Tibial nerve (tissue), 4 donors: ENCODE measurements around the gene ATP13A2. TPM values are rescaled to one million over a fixed set of nuclear protein-coding genes. Genes with fewer than 3 reads are reported as not detected.
"Not testable (repeated sequence)": the region's sequence is repeated elsewhere in the genome, so short reads cannot be mapped to it uniquely, and the experiment has no call there.

Source experiments
- DNase-seq, 2 donors: peaks; one replicate each; pipeline ENCODE4 v3.0.0-alpha.2; 2019; ENCODE audit warnings: low spot score in 2 of 2
- H3K27ac ChIP-seq, 4 donors: fragments of 200-600 bp; sonication (generic) in 3 of 4; one replicate each; pipeline ENCODE4 v1.5.1; 2017 to 2019; ENCODE audit warnings: mild to moderate bottlenecking in 1 of 4
- H3K27me3 ChIP-seq, 2 donors: fragments of 200-600 bp; sonication (generic) in 1 of 2; one replicate each; pipeline versions ENCODE4 v1.5.1 to v1.6.0; 2017 to 2019
- H3K36me3 ChIP-seq, 3 donors: fragments of 200-600 bp; sonication (generic); one replicate each; pipeline ENCODE4 v1.5.1; 2018 to 2019
- H3K4me1 ChIP-seq, 4 donors: fragments of 200-600 bp; sonication (generic) in 3 of 4; one replicate each; pipeline ENCODE4 v1.5.1; 2017 to 2019
- H3K4me3 ChIP-seq, 4 donors: fragments of 200-600 bp; sonication (generic) in 3 of 4; one replicate each; pipeline ENCODE4 v1.5.1; 2017 to 2019; ENCODE audit warnings: mild to moderate bottlenecking in 1 of 4, moderate library complexity in 1 of 4
- H3K9me3 ChIP-seq, 4 donors: fragments of 200-600 bp; sonication (generic) in 3 of 4; one replicate each; pipeline ENCODE4 v1.5.1; 2017 to 2019
- CTCF ChIP-seq, 5 experiments: fragments of 200-600 bp in 3 of 5; fragments of 450-650 bp in 2 of 5; sonication (generic) in 3 of 5; IDR thresholded peaks; one replicate each; pipeline ENCODE4 v1.5.1; 2016 to 2019; ENCODE audit warnings: antibody characterized with exemption in 5 of 5, mild to moderate bottlenecking in 3 of 5, moderate library complexity in 2 of 5
- EP300 ChIP-seq, 2 donors: sonication (generic); formaldehyde crosslinking; IDR thresholded peaks; one replicate each; pipeline ENCODE4 v1.6.1; 2017; ENCODE audit warnings: antibody characterized with exemption in 2 of 2, mild to moderate bottlenecking in 1 of 2
- POLR2A ChIP-seq, 2 donors: fragments of 450-650 bp; IDR thresholded peaks; one replicate each; pipeline ENCODE4 v1.6.1; 2017; ENCODE audit warnings: antibody characterized with exemption in 2 of 2, mild to moderate bottlenecking in 2 of 2, moderate library complexity in 2 of 2
- WGBS, 2 donors: methylation state at CpG; one replicate each; pipeline ENCODE4 v1.1.5; 2018; 5-methylcytosine and 5-hydroxymethylcytosine counted together
- total RNA-seq, 4 donors: library from RNA; depleted of rRNA; stranded (reverse); fragments of >200 nt; gene quantifications; one replicate each; pipeline ENCODE4 v1.1.0, GENCODE V29; 2016

Gene ATP13A2
- total RNA-seq, 4 donors from 2014 or later, result 29.7 to 64.2 (median 42.1) TPM

GRCh38 chr1:16958475-16958874 is 53.3 kb downstream of the ATP13A2 start:
- Histone ChIP-seq H3K36me3 (peaks cover 0 to 59% (median 0%) of the 10 kb centered on the region in 3 donors), H3K27me3 (no peaks in the 10 kb centered on the region), H3K4me1 (peaks cover 0 to 19% (median 11%) of the 10 kb centered on the region in 4 donors), H3K4me3 (no peak overlapping the region), H3K27ac (no peak overlapping the region), H3K9me3 (no peaks in the 10 kb centered on the region)
- TF ChIP-seq EP300 (IDR thresholded peaks at IDR 0.05) (no peak), POLR2A (IDR thresholded peaks at IDR 0.05) (no peak), CTCF (IDR thresholded peaks at IDR 0.05) (no peak)
- 90 to 96% methylated on average over 12 of the region's 12 CpGs for WGBS, 2 donors
- no peak for DNase-seq

GRCh38 chr1:16957731-16958130 is 54.0 kb downstream of the ATP13A2 start:
- no peak overlapping the region for H3K4me3 ChIP-seq
- H3K9me3 ChIP-seq, result no peaks in the 10 kb centered on the region
- DNase-seq, result no peak
- H3K36me3 ChIP-seq, result peaks cover 0 to 55% (median 0%) of the 10 kb centered on the region in 3 donors
- no peak overlapping the region for H3K27ac ChIP-seq
- TF ChIP-seq POLR2A (IDR thresholded peaks at IDR 0.05) (no peak), CTCF (IDR thresholded peaks at IDR 0.05) (no peak), EP300 (IDR thresholded peaks at IDR 0.05) (no peak)
- H3K4me1 ChIP-seq, result peaks cover 0 to 19% (median 11%) of the 10 kb centered on the region in 4 donors
- no peaks in the 10 kb centered on the region for H3K27me3 ChIP-seq
- WGBS, 2 donors, result 83 to 90% methylated on average over 8 of the region's 8 CpGs

DNA sequence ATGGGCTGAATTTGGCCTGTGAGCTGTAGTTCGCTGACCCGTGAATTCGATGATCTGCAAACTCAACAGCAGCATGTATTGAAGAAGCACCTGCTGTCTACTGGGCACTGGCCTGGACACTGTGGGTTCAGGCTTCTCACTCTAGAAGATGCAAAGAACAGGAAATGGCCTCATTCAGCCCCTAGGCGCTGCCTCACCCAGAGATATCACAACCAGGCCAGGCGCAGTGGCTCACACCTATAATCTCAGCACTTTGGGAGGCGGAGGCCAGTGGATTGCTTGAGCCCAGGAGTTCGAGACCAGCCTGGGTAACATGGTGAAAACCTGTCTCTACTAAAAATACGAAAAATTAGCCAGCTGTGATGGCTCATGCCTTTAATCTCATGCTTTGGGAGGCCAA is 55.0 kb downstream of the ATP13A2 start:
- no peak overlapping the region for H3K27ac ChIP-seq
- no peaks in the 10 kb centered on the region for H3K9me3 ChIP-seq
- DNase-seq, result no peak
- TF ChIP-seq CTCF (IDR thresholded peaks at IDR 0.05), result no peak
- no peak overlapping the region for H3K4me3 ChIP-seq
- peaks cover 0 to 20% (median 11%) of the 10 kb centered on the region in 4 donors for H3K4me1 ChIP-seq
- H3K36me3 ChIP-seq, result peaks cover 0 to 55% (median 0%) of the 10 kb centered on the region in 3 donors
- 88 to 92% methylated on average over 8 of the region's 8 CpGs for WGBS, 2 donors
- no peaks in the 10 kb centered on the region for H3K27me3 ChIP-seq

GRCh38 chr1:16955186-16955585 is 56.5 kb downstream of the ATP13A2 start:
- DNase-seq, result no peak
- Histone ChIP-seq H3K27ac (no peak overlapping the region), H3K4me1 (peaks cover 0 to 7% (median under 1%) of the 10 kb centered on the region in 4 donors), H3K27me3 (no peaks in the 10 kb centered on the region), H3K9me3 (no peaks in the 10 kb centered on the region), H3K36me3 (peaks cover 0 to 55% (median 0%) of the 10 kb centered on the region in 3 donors), H3K4me3 (no peak overlapping the region)
- WGBS, 2 donors, result 93 to 95% methylated on average over 24 of the region's 25 CpGs
- no peak for TF ChIP-seq POLR2A (IDR thresholded peaks at IDR 0.05)
- TF ChIP-seq CTCF (IDR thresholded peaks at IDR 0.05), result no peak
- TF ChIP-seq EP300 (IDR thresholded peaks at IDR 0.05), result no peak

DNA sequence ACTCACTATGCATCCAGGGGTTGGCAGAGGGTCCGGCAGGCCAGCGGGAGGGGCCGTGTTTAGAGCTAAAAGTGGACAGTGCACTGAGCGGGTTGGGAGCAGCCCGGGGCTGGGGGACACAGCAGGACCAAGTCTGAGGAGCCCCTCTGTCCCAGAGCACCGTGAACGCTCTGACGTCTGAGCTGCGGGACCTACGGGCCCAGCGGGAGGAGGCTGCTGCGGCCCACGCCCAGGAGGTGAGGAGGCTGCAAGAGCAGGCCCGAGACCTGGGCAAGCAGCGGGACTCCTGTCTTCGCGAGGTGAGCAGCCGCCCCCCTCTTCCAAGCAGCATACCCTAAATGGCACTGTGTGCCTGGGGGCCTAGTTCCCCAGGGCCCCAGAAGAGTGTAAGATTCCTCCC is 57.1 kb downstream of the ATP13A2 start:
- WGBS, 2 donors, result 90 to 97% methylated on average over 5 to 12 of the region's 18 CpGs
- H3K9me3 ChIP-seq, result no peaks in the 10 kb centered on the region
- DNase-seq, result no peak
- no peak overlapping the region for H3K27ac ChIP-seq
- no peak for TF ChIP-seq CTCF (IDR thresholded peaks at IDR 0.05)
- TF ChIP-seq EP300 (IDR thresholded peaks at IDR 0.05), result no peak
- no peak for TF ChIP-seq POLR2A (IDR thresholded peaks at IDR 0.05)
- no peaks in the 10 kb centered on the region for H3K27me3 ChIP-seq
- H3K4me3 ChIP-seq, result no peak overlapping the region
- peaks cover 0 to 3% (median 0%) of the 10 kb centered on the region in 4 donors for H3K4me1 ChIP-seq
- H3K36me3 ChIP-seq, result peaks cover 0 to 55% (median 0%) of the 10 kb centered on the region in 3 donors

DNA sequence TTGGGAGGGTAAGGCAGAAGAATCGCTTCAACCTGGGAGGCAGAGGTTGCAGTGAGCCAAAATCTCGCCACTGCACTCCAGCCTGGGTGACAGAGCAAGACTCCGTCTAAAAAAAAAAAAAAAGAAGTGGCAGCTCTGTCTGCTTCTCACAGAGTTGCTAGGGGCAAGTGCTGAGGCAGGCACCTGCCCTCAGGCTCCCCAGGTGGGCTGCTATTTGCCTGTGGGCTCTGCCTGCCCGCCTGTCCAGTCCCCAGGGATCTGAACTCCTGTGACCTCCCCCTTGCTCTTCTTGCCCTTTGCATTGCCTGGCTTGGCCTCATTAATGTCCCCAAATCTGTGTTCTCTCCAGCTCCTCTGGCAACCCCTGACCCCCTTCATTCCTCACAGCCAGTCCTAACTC is 59.4 kb downstream of the ATP13A2 start:
- not testable (repeated sequence) for H3K9me3 ChIP-seq, H3K4me1 ChIP-seq, DNase-seq, H3K4me3 ChIP-seq, H3K27ac ChIP-seq, H3K27me3 ChIP-seq
- 90 to 92% methylated on average over 4 of the region's 4 CpGs for WGBS, 2 donors
- peaks cover 0 to 50% (median 0%) of the 10 kb centered on the region in 3 donors for H3K36me3 ChIP-seq

GRCh38 chr1:16949026-16949425 is 62.7 kb downstream of the ATP13A2 start:
- H3K4me3 ChIP-seq, H3K27ac ChIP-seq, H3K9me3 ChIP-seq, DNase-seq, H3K4me1 ChIP-seq, H3K27me3 ChIP-seq: not testable (repeated sequence)
- H3K36me3 ChIP-seq, result peaks cover 0 to 49% (median 0%) of the 10 kb centered on the region in 3 donors
- 39 to 55% methylated on average over 7 of the region's 7 CpGs for WGBS, 2 donors

DNA sequence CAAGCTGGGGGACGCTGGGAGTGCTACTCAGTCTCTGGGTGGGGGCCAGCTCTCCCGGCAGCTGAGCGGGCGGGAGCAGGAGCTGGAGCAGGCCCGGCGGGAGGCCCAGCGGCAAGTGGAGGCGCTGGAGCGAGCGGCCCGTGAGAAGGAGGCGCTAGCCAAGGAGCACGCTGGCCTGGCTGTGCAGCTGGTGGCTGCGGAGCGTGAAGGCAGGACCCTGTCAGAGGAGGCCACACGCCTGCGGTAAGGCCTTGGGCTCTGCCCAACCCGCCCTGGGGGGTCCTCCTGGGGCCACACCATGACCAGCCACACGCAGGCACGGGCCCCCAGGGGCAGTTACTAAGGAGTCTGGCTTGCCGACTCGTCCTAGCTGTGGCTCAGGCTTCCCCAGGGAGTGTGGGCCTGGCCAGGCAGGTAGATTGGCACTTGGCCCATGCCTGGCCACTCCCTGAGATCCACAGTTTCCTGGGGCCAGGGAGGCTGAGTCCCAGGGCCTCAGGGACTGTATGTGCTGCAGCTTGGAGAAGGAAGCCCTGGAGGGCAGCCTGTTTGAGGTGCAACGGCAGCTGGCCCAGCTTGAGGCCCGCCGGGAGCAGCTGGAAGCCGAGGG is 63.3 kb downstream of the ATP13A2 start:
- H3K27ac ChIP-seq, DNase-seq, H3K4me3 ChIP-seq, H3K27me3 ChIP-seq, H3K9me3 ChIP-seq, H3K4me1 ChIP-seq: not testable (repeated sequence)
- H3K36me3 ChIP-seq, result peaks cover 0 to 55% (median 0%) of the 10 kb centered on the region in 3 donors
- WGBS, 2 donors, result 84 to 89% methylated on average over 18 to 26 of the region's 26 CpGs
